ENCODE data around the gene ARCN1. TPM values are rescaled to one million over a fixed set of nuclear protein-coding genes. Genes with fewer than 3 reads are reported as not detected.
"Not testable (repeated sequence)": the region's sequence is repeated elsewhere in the genome, so short reads cannot be mapped to it uniquely, and the experiment has no call there.

ARCN1 gene
- total RNA-seq, 4 donors from 2014 or later: 67.8 to 81.6 (median 78.1) TPM

DNA sequence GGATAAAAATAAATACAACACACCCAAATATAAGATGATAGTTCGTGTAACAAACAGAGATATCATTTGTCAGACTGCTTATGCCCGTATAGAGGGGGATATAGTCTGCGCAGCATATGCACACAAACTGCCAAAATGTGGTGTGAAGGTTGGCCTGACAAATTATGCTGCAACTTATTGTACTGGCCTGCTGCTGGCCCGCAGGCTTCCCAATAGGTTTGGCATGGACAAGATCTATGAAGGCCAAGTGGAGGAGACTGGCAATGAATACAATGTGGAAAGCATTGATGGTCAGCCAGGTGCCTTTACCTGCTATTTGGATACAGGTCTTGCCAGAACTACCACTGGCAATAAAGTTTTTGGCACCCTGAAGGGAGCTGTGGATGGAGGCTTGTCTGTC, 11.4 kb upstream of the ARCN1 start:
- no peak overlapping the region for H3K27ac ChIP-seq
- H3K9me3 ChIP-seq: no peaks in the 10 kb centered on the region
- DNase-seq: no peak
- 77 to 86% methylated on average over 4 of the region's 4 CpGs for whole genome bisulfite sequencing, 2 donors
- intact Hi-C loops (cut with DNase I): no loop called here
- TF ChIP-seq, protein P1, sequence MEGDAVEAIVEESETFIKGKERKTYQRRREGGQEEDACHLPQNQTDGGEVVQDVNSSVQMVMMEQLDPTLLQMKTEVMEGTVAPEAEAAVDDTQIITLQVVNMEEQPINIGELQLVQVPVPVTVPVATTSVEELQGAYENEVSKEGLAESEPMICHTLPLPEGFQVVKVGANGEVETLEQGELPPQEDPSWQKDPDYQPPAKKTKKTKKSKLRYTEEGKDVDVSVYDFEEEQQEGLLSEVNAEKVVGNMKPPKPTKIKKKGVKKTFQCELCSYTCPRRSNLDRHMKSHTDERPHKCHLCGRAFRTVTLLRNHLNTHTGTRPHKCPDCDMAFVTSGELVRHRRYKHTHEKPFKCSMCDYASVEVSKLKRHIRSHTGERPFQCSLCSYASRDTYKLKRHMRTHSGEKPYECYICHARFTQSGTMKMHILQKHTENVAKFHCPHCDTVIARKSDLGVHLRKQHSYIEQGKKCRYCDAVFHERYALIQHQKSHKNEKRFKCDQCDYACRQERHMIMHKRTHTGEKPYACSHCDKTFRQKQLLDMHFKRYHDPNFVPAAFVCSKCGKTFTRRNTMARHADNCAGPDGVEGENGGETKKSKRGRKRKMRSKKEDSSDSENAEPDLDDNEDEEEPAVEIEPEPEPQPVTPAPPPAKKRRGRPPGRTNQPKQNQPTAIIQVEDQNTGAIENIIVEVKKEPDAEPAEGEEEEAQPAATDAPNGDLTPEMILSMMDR (IDR thresholded peaks at IDR 0.05): no peak
- no peak for TF ChIP-seq POLR2A (IDR thresholded peaks at IDR 0.05)
- H3K4me1 ChIP-seq: peaks cover 0 to 14% (median 0%) of the 10 kb centered on the region in 3 donors
- peaks cover 0 to 45% (median 0%) of the 10 kb centered on the region in 3 donors for H3K36me3 ChIP-seq
- H3K4me3 ChIP-seq: no peak overlapping the region
- no peaks in the 10 kb centered on the region for H3K27me3 ChIP-seq

DNA sequence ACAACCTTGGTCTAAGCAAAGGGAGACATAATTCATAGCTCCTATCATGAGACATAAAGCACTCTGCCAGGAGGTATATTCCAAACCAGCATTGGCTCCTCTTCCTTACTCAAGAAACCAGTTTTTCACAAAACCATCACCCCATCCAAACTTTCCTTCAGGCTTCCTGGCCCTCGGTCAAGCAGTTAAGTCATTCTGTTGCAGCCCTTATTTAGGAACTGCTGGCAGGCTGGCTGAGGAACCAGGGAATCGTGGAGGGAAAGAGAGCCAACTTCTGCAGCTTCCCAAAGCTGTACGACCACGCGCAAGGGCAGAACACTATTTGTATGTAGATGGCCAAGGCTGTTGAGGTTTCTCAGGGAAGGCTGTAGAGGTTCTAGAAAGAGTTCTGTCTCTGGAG, 7.2 kb upstream of the ARCN1 start:
- no peaks in the 10 kb centered on the region for H3K27me3 ChIP-seq
- intact Hi-C loops (cut with DNase I): no loop called here
- H3K36me3 ChIP-seq: peaks cover 0 to 5% (median 0%) of the 10 kb centered on the region in 3 donors
- H3K4me1 ChIP-seq: peaks cover 0 to 19% (median 0%) of the 10 kb centered on the region in 3 donors
- no peak for DNase-seq
- 20 to 25% methylated on average over 1 to 5 of the region's 5 CpGs for WGBS, 2 donors
- peak overlapping the region; percentile 52 to 75 (median 66) for H3K4me3 ChIP-seq
- peak overlapping the region; percentile 75 to 88 (median 83) for H3K27ac ChIP-seq
- H3K9me3 ChIP-seq: no peaks in the 10 kb centered on the region
- TF ChIP-seq, protein P1 (IDR thresholded peaks at IDR 0.05): no peak
- no peak for TF ChIP-seq POLR2A (IDR thresholded peaks at IDR 0.05)

DNA sequence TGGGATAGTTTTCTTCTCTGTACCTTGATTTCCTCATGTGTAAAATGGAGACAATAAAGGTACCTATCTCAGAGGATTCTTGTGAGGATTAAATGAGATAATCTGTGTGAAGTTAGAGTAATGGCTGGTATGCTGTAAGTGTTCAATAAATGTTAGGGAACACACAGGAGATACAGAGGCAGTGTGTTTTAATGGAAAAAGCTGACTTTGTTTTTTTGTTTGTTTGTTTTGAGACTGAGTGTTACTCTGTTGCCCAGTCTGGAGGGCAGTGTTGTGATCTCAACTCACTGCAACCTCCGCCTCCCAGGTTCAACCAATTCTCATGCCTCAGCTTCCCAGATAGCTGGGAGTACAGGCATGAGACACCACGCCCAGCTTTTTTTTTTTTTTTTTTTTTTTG, 2.5 kb upstream of the ARCN1 start:
- Histone ChIP-seq H3K9me3 (no peaks in the 10 kb centered on the region), H3K27ac (no peak overlapping the region), H3K27me3 (no peaks in the 10 kb centered on the region), H3K4me3 (no peak overlapping the region), H3K36me3 (no peaks in the 10 kb centered on the region), H3K4me1 (peaks cover 2 to 38% (median 14%) of the 10 kb centered on the region in 3 donors)
- TF ChIP-seq, protein P1 (IDR thresholded peaks at IDR 0.05): no peak
- no peak for TF ChIP-seq POLR2A (IDR thresholded peaks at IDR 0.05)
- 63 to 88% methylated on average over 2 of the region's 2 CpGs for WGBS, 2 donors
- no peak for DNase-seq
- intact Hi-C loops (cut with DNase I): no loop called here

DNA sequence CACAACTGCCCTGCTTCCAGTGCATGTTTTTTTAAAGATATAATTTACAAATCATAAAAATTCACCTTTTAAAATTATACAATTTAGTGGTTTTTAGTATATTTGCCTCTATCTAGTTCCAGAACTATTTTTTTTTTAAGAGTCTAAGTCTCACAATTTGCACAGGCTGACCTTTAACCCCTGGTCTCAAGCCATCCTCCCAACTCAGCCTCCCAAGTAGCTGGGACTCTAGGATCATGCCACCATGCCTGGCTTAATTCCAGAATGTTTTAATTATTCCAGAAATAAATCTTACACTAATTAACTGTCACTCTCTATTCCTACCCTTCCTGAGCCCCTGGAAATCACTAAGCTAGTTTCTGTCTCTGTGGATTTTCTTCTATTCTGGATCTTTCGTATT, 1.4 kb upstream of the ARCN1 start:
- TF ChIP-seq POLR2A (IDR thresholded peaks at IDR 0.05): no peak
- TF ChIP-seq, protein P1 (IDR thresholded peaks at IDR 0.05): no peak
- H3K9me3 ChIP-seq: no peaks in the 10 kb centered on the region
- H3K36me3 ChIP-seq: no peaks in the 10 kb centered on the region
- no peak overlapping the region for H3K4me3 ChIP-seq
- H3K4me1 ChIP-seq: peaks cover 7 to 40% (median 18%) of the 10 kb centered on the region in 3 donors
- intact Hi-C loops (cut with DNase I): no loop called here
- no peak overlapping the region for H3K27ac ChIP-seq
- 94 to 100% methylated on average over 1 of the region's 1 CpG for WGBS, 2 donors
- DNase-seq: no peak
- no peaks in the 10 kb centered on the region for H3K27me3 ChIP-seq

DNA sequence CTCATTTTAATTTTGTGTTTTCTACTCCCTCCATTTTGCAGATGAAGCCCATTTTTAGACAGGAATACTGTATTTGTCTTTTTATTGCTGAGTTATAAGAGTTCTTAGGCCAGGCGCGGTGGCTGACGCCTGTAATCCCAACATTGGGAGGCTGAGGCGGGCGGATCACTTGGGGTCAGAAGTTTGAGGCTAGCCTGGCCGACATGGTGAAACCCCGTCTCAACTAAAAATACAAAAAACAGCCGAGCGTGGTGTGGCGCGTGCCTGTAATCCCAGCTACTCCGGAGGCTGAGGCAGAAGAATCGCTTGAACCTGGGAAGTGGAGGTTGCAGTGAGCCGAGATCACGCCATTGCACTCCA, 528 bp upstream of the ARCN1 start:
- WGBS, 2 donors: 4 to 10% methylated on average over 7 to 15 of the region's 15 CpGs
- peak overlapping the region; percentile 97 to 98 (median 98) for H3K27ac ChIP-seq
- peak overlapping the region; percentile 83 to 100 (median 96) for H3K4me3 ChIP-seq
- H3K9me3 ChIP-seq; H3K36me3 ChIP-seq; DNase-seq; H3K27me3 ChIP-seq; intact Hi-C loops (cut with DNase I): not testable (repeated sequence)
- H3K4me1 ChIP-seq: peaks cover 7 to 41% (median 18%) of the 10 kb centered on the region in 3 donors

DNA sequence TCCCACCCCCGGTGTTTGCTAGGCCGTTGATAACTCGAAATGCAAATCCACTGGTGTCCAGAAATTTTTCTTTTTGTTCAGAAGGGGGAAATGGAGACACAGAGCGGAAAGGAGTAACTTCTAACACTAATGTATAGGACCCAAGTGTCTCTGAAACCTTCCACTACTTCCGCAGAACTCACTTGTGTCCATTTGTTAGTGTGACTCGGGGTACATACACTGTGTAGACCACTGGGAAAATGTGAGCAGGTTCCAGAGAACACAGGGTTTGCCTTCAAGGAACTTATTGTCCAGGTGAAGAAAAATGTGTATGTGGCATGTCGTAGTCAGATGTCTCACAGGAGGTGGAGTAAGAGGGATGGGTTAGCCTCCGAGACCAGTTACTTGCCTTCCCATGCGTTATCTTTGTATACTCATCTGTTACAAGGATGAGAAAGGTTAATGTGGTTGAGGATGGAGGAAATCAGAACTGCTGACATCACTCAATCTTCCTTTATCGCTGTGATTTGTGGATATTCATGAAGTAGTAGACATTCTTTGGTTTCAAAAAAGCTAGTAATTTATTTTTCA, 857 bp downstream of the ARCN1 start:
- no peaks in the 10 kb centered on the region for H3K9me3 ChIP-seq
- peak overlapping the region; percentile 83 to 100 (median 96) for H3K4me3 ChIP-seq
- H3K36me3 ChIP-seq: no peaks in the 10 kb centered on the region
- WGBS, 2 donors: 3% methylated on average over 10 of the region's 10 CpGs
- no peaks in the 10 kb centered on the region for H3K27me3 ChIP-seq
- TF ChIP-seq POLR2A (IDR thresholded peaks at IDR 0.05): no peak
- TF ChIP-seq, protein P1 (IDR thresholded peaks at IDR 0.05): no peak
- no peak for DNase-seq
- H3K4me1 ChIP-seq: peaks cover 7 to 55% (median 22%) of the 10 kb centered on the region in 3 donors
- peak overlapping the region; percentile 97 to 98 (median 98) for H3K27ac ChIP-seq
- intact Hi-C loops (cut with DNase I): no loop called here

Measured in esophagus squamous epithelium (tissue), 5 donors.